ENCODE measurements around the gene SPDEF. TPM values are rescaled to one million over a fixed set of nuclear protein-coding genes. Genes with fewer than 3 reads are reported as not detected.

Gene SPDEF
- total RNA-seq, 2 donors from 2014 or later: not detected

- no peaks in the 10 kb centered on the region for H3K27me3 ChIP-seq
- H3K4me1 ChIP-seq: peaks cover 12% of the 10 kb centered on the region
- TF ChIP-seq CTCF (IDR thresholded peaks at IDR 0.05) (no peak), POLR2A (IDR thresholded peaks at IDR 0.05) (no peak)
- ATAC-seq (no peak), DNase-seq (no peak)
- intact Hi-C loops (cut with DNase I): no loop called here
- no peak overlapping the region for H3K4me3 ChIP-seq
- H3K9me3 ChIP-seq: no peaks in the 10 kb centered on the region
- WGBS, 2 donors: 79 to 88% methylated on average over 9 to 15 of the region's 16 CpGs
- H3K27ac ChIP-seq: no peak overlapping the region
- no peaks in the 10 kb centered on the region for H3K36me3 ChIP-seq (replicated peaks in 1 of 2; ENCODE audit: insufficient read depth in 1 of 2, low read depth in 2 of 2)
These were observed 6.9 kb downstream of the SPDEF start for GRCh38 chr6:34549026-34549803.

- H3K27ac ChIP-seq: no peak overlapping the region
- no peak overlapping the region for H3K4me3 ChIP-seq
- TF ChIP-seq CTCF (IDR thresholded peaks at IDR 0.05) (no peak), POLR2A (IDR thresholded peaks at IDR 0.05) (no peak)
- intact Hi-C loops (cut with DNase I): no loop called here
- H3K4me1 ChIP-seq: peaks cover 12% of the 10 kb centered on the region
- H3K9me3 ChIP-seq: no peaks in the 10 kb centered on the region
- DNase-seq: no peak
- H3K36me3 ChIP-seq (replicated peaks in 1 of 2; ENCODE audit: insufficient read depth in 1 of 2, low read depth in 2 of 2): no peaks in the 10 kb centered on the region
- 60 to 70% methylated on average over 5 to 11 of the region's 11 CpGs for WGBS, 2 donors
- ATAC-seq: no peak
- H3K27me3 ChIP-seq: no peaks in the 10 kb centered on the region
These were observed 8.2 kb downstream of the SPDEF start for GRCh38 chr6:34547701-34548644.

GRCh38 chr6:34546551-34547321 lies 9.4 kb downstream of the SPDEF start:
- 15 to 23% methylated on average over 4 to 11 of the region's 11 CpGs for WGBS, 2 donors
- TF ChIP-seq CTCF (IDR thresholded peaks at IDR 0.05): no peak
- no peak for TF ChIP-seq POLR2A (IDR thresholded peaks at IDR 0.05)
- no peak overlapping the region for H3K4me3 ChIP-seq
- peaks cover 12% of the 10 kb centered on the region for H3K4me1 ChIP-seq
- H3K36me3 ChIP-seq (replicated peaks in 1 of 2; ENCODE audit: insufficient read depth in 1 of 2, low read depth in 2 of 2): no peaks in the 10 kb centered on the region
- peak; percentile 67 to 84 (median 74) for DNase-seq
- peak; percentile 52 for ATAC-seq
- no peaks in the 10 kb centered on the region for H3K9me3 ChIP-seq
- H3K27me3 ChIP-seq: no peaks in the 10 kb centered on the region
- H3K27ac ChIP-seq: peak overlapping the region in 1 of 4 donors; percentile 12
- intact Hi-C loops (cut with DNase I): no loop called here

GRCh38 chr6:34544776-34545471 lies 11.2 kb downstream of the SPDEF start:
- DNase-seq (no peak), ATAC-seq (no peak)
- intact Hi-C loops (cut with DNase I): no loop called here
- Histone ChIP-seq H3K9me3 (no peaks in the 10 kb centered on the region), H3K4me3 (no peak overlapping the region), H3K4me1 (peaks cover 12% of the 10 kb centered on the region), H3K27ac (no peak overlapping the region), H3K36me3 (replicated peaks in 1 of 2; ENCODE audit: insufficient read depth in 1 of 2, low read depth in 2 of 2) (no peaks in the 10 kb centered on the region), H3K27me3 (no peaks in the 10 kb centered on the region)
- WGBS, 2 donors: 84 to 95% methylated on average over 7 to 13 of the region's 13 CpGs
- no peak for TF ChIP-seq POLR2A (IDR thresholded peaks at IDR 0.05)
- no peak for TF ChIP-seq CTCF (IDR thresholded peaks at IDR 0.05)

All from body of pancreas (tissue), 4 donors.